GM12878 (cell line): ENCODE measurements around the gene EIF4B. TPM values are rescaled to one million over a fixed set of nuclear protein-coding genes. Genes with fewer than 3 reads are reported as not detected.

Experiments used
- ATAC-seq: fragments of 200-7000 bp; cut with Tn5 transposase; 3 replicates; pipeline ENCODE4 v1.9.1; 2020; ENCODE audit warnings: mild to moderate bottlenecking, moderate library complexity
- BruUV-seq: library from RNA; stranded (reverse); fragments of 400-500 nt; replicated peaks from 2 replicates; lab custom pipeline; 2021; lab: Mats Ljungman, UMichigan
- CTCF ChIA-PET: fragments of 300-600 bp; sonication (Branson Sonifier 250); formaldehyde crosslinking; extraction: SDS; loops from one replicate; lab custom pipeline; 2021; ENCODE audit warnings: inconsistent platforms; lab: Yijun Ruan, JAX
- POLR2A ChIA-PET: fragments of 350-600 bp; formaldehyde crosslinking; extraction: SDS; loops from one replicate; lab custom pipeline; 2021; ENCODE audit warnings: inconsistent platforms; lab: Charles Lee
- RAD21 ChIA-PET: fragments of 300-600 bp; sonication (Branson Sonifier 250); formaldehyde crosslinking; loops from one replicate; lab custom pipeline; 2023; ENCODE audit warnings: antibody characterized with exemption; ENCODE audit not compliant: unreplicated experiment; lab: Charles Lee
- SMC1A ChIA-PET: fragments of 300-600 bp; sonication (Branson Sonifier 250); formaldehyde crosslinking; loops from one replicate; lab custom pipeline; 2023; ENCODE audit not compliant: unreplicated experiment, uncharacterized antibody; lab: Charles Lee
- DNase-seq: peaks from one replicate; pipeline ENCODE4 v3.0.0-alpha.2; 2011; ENCODE audit warnings: low read depth, low spot score
- FAIRE-seq: peaks from 3 replicates; lab custom pipeline; 2011; peaks lifted over from hg19 to GRCh38; lab: Jason Lieb, UNC
- H2AFZ ChIP-seq: 2 replicates; pipeline ENCODE4 v1.6.0; 2011; ENCODE audit warnings: low read depth, low read length, control low read depth; ENCODE audit not compliant: control insufficient read depth
- H3K27ac ChIP-seq: 2 replicates; pipeline ENCODE4 v1.5.1; 2011; ENCODE audit warnings: control low read depth; ENCODE audit not compliant: control insufficient read depth, insufficient read depth
- H3K27me3 ChIP-seq, 2 experiments: replicated peaks in 1 of 2; 2 replicates each; pipeline versions ENCODE4 v1.6.0 to v1.6.1; 2011; ENCODE audit warnings: low read length in 1 of 2; ENCODE audit not compliant: control insufficient read depth in 2 of 2, insufficient read depth in 2 of 2
- H3K36me3 ChIP-seq, 2 experiments: 2 replicates each; pipeline ENCODE4 v1.5.1; 2011; ENCODE audit warnings: low read length in 1 of 2; ENCODE audit not compliant: control insufficient read depth in 2 of 2, insufficient read depth in 2 of 2
- H3K4me1 ChIP-seq: 2 replicates; pipeline ENCODE4 v1.6.1; 2011; ENCODE audit warnings: mild to moderate bottlenecking, low read length, moderate library complexity, mixed read lengths; ENCODE audit not compliant: control insufficient read depth, insufficient read depth
- H3K4me2 ChIP-seq: 2 replicates; pipeline ENCODE4 v1.6.0; 2011; ENCODE audit warnings: control low read depth; ENCODE audit not compliant: control insufficient read depth, insufficient read depth
- H3K4me3 ChIP-seq: fragments of 200-600 bp; sonication (generic); 2 replicates; pipeline ENCODE4 v1.5.1; 2016
- H3K79me2 ChIP-seq: 2 replicates; pipeline ENCODE4 v1.6.0; 2011; ENCODE audit warnings: low read length; ENCODE audit not compliant: control insufficient read depth, insufficient read depth
- H3K9ac ChIP-seq: 2 replicates; pipeline ENCODE4 v1.8.0; 2011; ENCODE audit warnings: low read length, control low read depth, mixed read lengths; ENCODE audit not compliant: control insufficient read depth, insufficient read depth
- H3K9me3 ChIP-seq: replicated peaks from 3 replicates; pipeline ENCODE4 v1.5.1; 2011; ENCODE audit warnings: mild to moderate bottlenecking, low read length; ENCODE audit not compliant: control insufficient read depth, insufficient read depth
- H4K20me1 ChIP-seq: 2 replicates; pipeline ENCODE4 v1.6.0; 2011; ENCODE audit not compliant: control insufficient read depth, insufficient read depth
- CTCF ChIP-seq, 3 experiments: IDR thresholded peaks in 2 of 3; conservative IDR thresholded peaks in 1 of 3; 2 replicates each; pipeline ENCODE4 v1.5.1; 2011; ENCODE audit warnings: low read depth in 3 of 3, low read length in 3 of 3, mild to moderate bottlenecking in 3 of 3, control low read depth in 2 of 3, moderate library complexity in 2 of 3, inconsistent platforms in 1 of 3, mixed read lengths in 1 of 3; ENCODE audit not compliant: control insufficient read depth in 2 of 3, insufficient read depth in 1 of 3; ENCODE audit errors: extremely low read depth in 1 of 3
- KDM1A ChIP-seq: fragments of 200-600 bp; sonication (generic); IDR thresholded peaks from 2 replicates; pipeline ENCODE4 v1.6.1; 2016; ENCODE audit warnings: borderline replicate concordance
- RAD21 ChIP-seq: IDR thresholded peaks from 2 replicates; pipeline ENCODE4 v1.6.1; 2011; ENCODE audit warnings: mild to moderate bottlenecking, low read depth, low read length, moderate library complexity; ENCODE audit not compliant: insufficient read depth
- RUNX3 ChIP-seq: IDR thresholded peaks from 2 replicates; pipeline ENCODE4 v1.6.1; 2012; ENCODE audit warnings: low read length, inconsistent platforms
- SMAD1 ChIP-seq: fragments of 450-650 bp; IDR thresholded peaks from 2 replicates; pipeline ENCODE4 v1.6.1; 2018; ENCODE audit warnings: mild to moderate bottlenecking, low read depth; ENCODE audit not compliant: partially characterized antibody
- WGBS: methylation state at CpG from one replicate; pipeline ENCODE4 v1.1.6; 2016; ENCODE audit warnings: low lambda C conversion rate; ENCODE audit not compliant: insufficient replicate concordance, insufficient coverage; ENCODE audit errors: missing lambda C conversion rate; 5-methylcytosine and 5-hydroxymethylcytosine counted together
- in situ Hi-C: fragments of 300-500 bp; cut with MboI; formaldehyde crosslinking; loops from 9 replicates; pipeline ENCODE4 v1.14.3; 2018; ENCODE audit warnings: mixed read lengths
- intact Hi-C: fragments of 100-400 bp; cut with micrococcal nuclease; formaldehyde crosslinking; loops from one replicate; pipeline ENCODE4 v1.14.2; 2022; ENCODE audit not compliant: unreplicated experiment
- polyA plus RNA-seq, 11 experiments: library from polyadenylated mRNA; depleted of rRNA in 4 of 11; unstranded in 6 of 11; stranded (reverse) in 5 of 11; fragments of >200 nt; fragmentation: Nextera tagmentation in 4 of 11; fragmentation: Illumina TruSeq in 1 of 11; extraction: Ambion mirVana in 4 of 11; extraction: Trizol in 1 of 11; gene quantifications; 1 replicate in 1 of 11; 2 replicates in 10 of 11; pipeline versions ENCODE4 v1.2.1 to v1.2.3, GENCODE V29; 2011 to 2016; ENCODE audit warnings: inconsistent platforms in 2 of 11, missing spikeins in 2 of 11, low read depth in 1 of 11
- total RNA-seq, 4 experiments: library from RNA; depleted of rRNA in 3 of 4; stranded (reverse); fragments of >200 nt in 3 of 4; fragmentation: Illumina TruSeq in 1 of 4; extraction: Trizol in 1 of 4; gene quantifications; 2 replicates each; pipeline versions ENCODE4 v1.2.1 to v1.2.3, GENCODE V29; 2013 to 2021

Gene EIF4B
- total and polyA plus RNA-seq, 10 of the 15 experiments (the other 5 are each of a cell fraction or from before 2014, with no cell fraction given) = 123 to 752 (median 431) TPM

- no TSS peak for BruUV-seq
- WGBS = 31% methylated on average over 3 of the region's 3 CpGs
- no peaks in the 10 kb centered on the region for H3K36me3 ChIP-seq
- no peak overlapping the region for H3K4me2 ChIP-seq
- FAIRE-seq (no peak), ATAC-seq (no peak), DNase-seq (no peak)
- intact Hi-C loops (no loop called here), in situ Hi-C loops (loop anchor here (25.0 kb wide), 1 partner anchor 588 kb away; the partner anchor contains the start of gene KRT84)
- peaks cover 9% of the 10 kb centered on the region for H3K4me1 ChIP-seq
- no peak overlapping the region for H3K27ac ChIP-seq
- no peak overlapping the region for H3K9ac ChIP-seq
- H2AFZ ChIP-seq = no peak overlapping the region
- no peaks in the 10 kb centered on the region for H3K9me3 ChIP-seq
- TF ChIP-seq KDM1A = no peak
- POLR2A ChIA-PET = no interaction called here
- H4K20me1 ChIP-seq = no peaks in the 10 kb centered on the region
- no peaks in the 10 kb centered on the region for H3K27me3 ChIP-seq
- SMC1A ChIA-PET = no interaction called here
- H3K79me2 ChIP-seq = no peaks in the 10 kb centered on the region
- CTCF ChIA-PET = interaction anchor here (0.5 to 1.6 kb wide), 3 partner anchors 90 to 93 kb away, joined by 3 to 7 read pairs (median 4); no protein-coding TSS in a partner anchor
- RAD21 ChIA-PET = interaction anchor here (1.2 kb wide), 1 partner anchor 89 kb away, joined by 3 read pairs; no protein-coding TSS in a partner anchor
- H3K4me3 ChIP-seq = no peak overlapping the region
Observed at GRCh38 chr12:52975204-52975603, 31.1 kb upstream of the EIF4B start.

GRCh38 chr12:52975820-52976573 lies 30.3 kb upstream of the EIF4B start:
- RAD21 ChIA-PET = no interaction called here
- BruUV-seq = no TSS peak
- no peak overlapping the region for H3K4me2 ChIP-seq

More at GRCh38 chr12:52975820-52976573, 30.3 kb upstream of the EIF4B start:
- Histone ChIP-seq H3K27me3 (no peaks in the 10 kb centered on the region), H3K4me3 (no peak overlapping the region), H3K36me3 (no peaks in the 10 kb centered on the region), H3K9me3 (no peaks in the 10 kb centered on the region), H2AFZ (no peak overlapping the region), H3K4me1 (peaks cover 4% of the 10 kb centered on the region; the same call in 1 of the 2 replicates), H3K27ac (no peak overlapping the region), H3K9ac (no peak overlapping the region), H4K20me1 (no peaks in the 10 kb centered on the region), H3K79me2 (no peaks in the 10 kb centered on the region)
- ChIA-PET CTCF (interaction anchor here (0.7 kb wide), 1 partner anchor 91 kb away, joined by 3 read pairs; no protein-coding TSS in a partner anchor), POLR2A (no interaction called here), SMC1A (no interaction called here)
- 27% methylated on average over 11 of the region's 11 CpGs for WGBS
- TF ChIP-seq SMAD1 (no peak), CTCF (IDR thresholded peaks at IDR 0.05 in 2 of 3, conservative IDR thresholded peaks at IDR 0.05 in 1 of 3; ENCODE audit: control insufficient read depth in 2 of 3, extremely low read depth in 1 of 3, insufficient read depth in 1 of 3, low read depth in 3 of 3, low read length in 3 of 3) (peak in 1 of 3 experiments; percentile 16; a peak in 1 of 6 replicates), RAD21 (0 out of 2 replicates have a peak, but pooled peaks have one; percentile 19), RUNX3 (no peak)
- DNase-seq (no peak), ATAC-seq (no peak), FAIRE-seq (no peak)
- intact Hi-C loops = no loop called here
- in situ Hi-C loops = loop anchor here (25.0 kb wide), 1 partner anchor 589 kb away; the partner anchor contains the start of gene KRT84
